OCI-LY3 (cell line): Measurements from ENCODE around the gene URB1.

Experiments used
- CTCF ChIP-seq: fragments of 200-600, 300-600 bp; sonication (generic); IDR thresholded peaks from 2 replicates; pipeline ENCODE4 v1.5.1; 2014; ENCODE audit warnings: antibody characterized with exemption, low read length, low read depth
- EZH2phosphoT487 ChIP-seq: fragments of 200-600 bp; shearing (Covaris generic); IDR thresholded peaks from 2 replicates; pipeline ENCODE4 v1.6.1; 2018; ENCODE audit warnings: antibody characterized with exemption, mixed run types, low read depth

- TF ChIP-seq CTCF (no peak), EZH2phosphoT487 (no peak)
These were observed 107.3 kb downstream of the URB1 start for GRCh38 chr21:32285476-32285875.
